ENCODE results near the gene SNRNP35.

The SNRNP35 gene

GRCh38 chr12:123436017-123436964, 21.6 kb upstream of the SNRNP35 start, which contains the start of gene RILPL2 (continued):
- TF ChIP-seq ZNF785 (tag by site-specific recombination; IDR thresholded peaks at IDR 0.05) (no peak), MEIS1 (CRISPR knock-in tag; IDR thresholded peaks at IDR 0.05; ENCODE audit: borderline replicate concordance) (no peak), ZFP69B (tag by site-specific recombination; IDR thresholded peaks at IDR 0.05) (peak; percentile 87), ZNF335 (tag by site-specific recombination; conservative IDR thresholded peaks at IDR 0.05) (peak; percentile 61), ZBTB26 (tag by site-specific recombination; optimal IDR thresholded peaks at IDR 0.05) (peak; percentile 90), ZNF704 (tag by site-specific recombination; IDR thresholded peaks at IDR 0.05) (no peak), ZNF624 (tag by site-specific recombination; IDR thresholded peaks at IDR 0.05) (no peak), ZNF341 (tag by site-specific recombination; IDR thresholded peaks at IDR 0.05; ENCODE audit: low read depth) (peak; percentile 82), SALL2 (tag by site-specific recombination; IDR thresholded peaks at IDR 0.05; ENCODE audit: borderline replicate concordance) (no peak), FEZF1 (tag by site-specific recombination; IDR thresholded peaks at IDR 0.05) (no peak), ZNF24 (tag by site-specific recombination; IDR thresholded peaks at IDR 0.05) (no peak), ZNF555 (tag by site-specific recombination; conservative IDR thresholded peaks at IDR 0.05) (no peak), ZNF626 (tag by site-specific recombination; IDR thresholded peaks at IDR 0.05) (no peak), ZSCAN4 (tag by site-specific recombination; IDR thresholded peaks at IDR 0.05) (no peak), SP7 (tag by site-specific recombination; IDR thresholded peaks at IDR 0.05) (0 out of 2 replicates have a peak, but pooled peaks have one; percentile 34), HIC1 (tag by site-specific recombination; IDR thresholded peaks at IDR 0.05) (no peak), PRDM10 (tag by site-specific recombination; IDR thresholded peaks at IDR 0.05) (peak; percentile 69; the same call in 1 of the 2 replicates), EGR2 (tag by site-specific recombination; IDR thresholded peaks at IDR 0.05; ENCODE audit: low read depth) (peak; percentile 53; the same call in 1 of the 2 replicates), ZBTB6 (tag by site-specific recombination; IDR thresholded peaks at IDR 0.05) (peak; percentile 91), ZBTB48 (tag by site-specific recombination; IDR thresholded peaks at IDR 0.05) (peak; percentile 93), ZNF133 (tag by site-specific recombination; IDR thresholded peaks at IDR 0.05) (no peak), ZNF311 (tag by site-specific recombination; IDR thresholded peaks at IDR 0.05; ENCODE audit: borderline replicate concordance) (no peak), RBAK (tag by site-specific recombination; IDR thresholded peaks at IDR 0.05) (no peak), SCRT1 (tag by site-specific recombination; IDR thresholded peaks at IDR 0.05; ENCODE audit: borderline replicate concordance) (peak; percentile 90), ZNF776 (tag by site-specific recombination; IDR thresholded peaks at IDR 0.05; ENCODE audit: borderline replicate concordance) (no peak), ZBTB7A (tag by site-specific recombination; IDR thresholded peaks at IDR 0.05; ENCODE audit: low read depth) (0 out of 2 replicates have a peak, but pooled peaks have one; percentile 61), PBX3 (CRISPR knock-in tag; IDR thresholded peaks at IDR 0.05) (no peak)

Data from HEK293 (cell line).